NCI-H2227 treated with DMSO at 0.1 percent for 48 hours (cell line): ENCODE measurements around the gene FGF18.
"Not testable (repeated sequence)": the region's sequence is repeated elsewhere in the genome, so short reads cannot be mapped to it uniquely, and the experiment has no call there.

Experiments
- DNase-seq: peaks from one replicate; lab custom pipeline; 2025; lab: John Stamatoyannopoulos, UW

The FGF18 gene

GRCh38 chr5:171400169-171400568, 19.3 kb upstream of the FGF18 start:
- DNase-seq = no peak

DNA sequence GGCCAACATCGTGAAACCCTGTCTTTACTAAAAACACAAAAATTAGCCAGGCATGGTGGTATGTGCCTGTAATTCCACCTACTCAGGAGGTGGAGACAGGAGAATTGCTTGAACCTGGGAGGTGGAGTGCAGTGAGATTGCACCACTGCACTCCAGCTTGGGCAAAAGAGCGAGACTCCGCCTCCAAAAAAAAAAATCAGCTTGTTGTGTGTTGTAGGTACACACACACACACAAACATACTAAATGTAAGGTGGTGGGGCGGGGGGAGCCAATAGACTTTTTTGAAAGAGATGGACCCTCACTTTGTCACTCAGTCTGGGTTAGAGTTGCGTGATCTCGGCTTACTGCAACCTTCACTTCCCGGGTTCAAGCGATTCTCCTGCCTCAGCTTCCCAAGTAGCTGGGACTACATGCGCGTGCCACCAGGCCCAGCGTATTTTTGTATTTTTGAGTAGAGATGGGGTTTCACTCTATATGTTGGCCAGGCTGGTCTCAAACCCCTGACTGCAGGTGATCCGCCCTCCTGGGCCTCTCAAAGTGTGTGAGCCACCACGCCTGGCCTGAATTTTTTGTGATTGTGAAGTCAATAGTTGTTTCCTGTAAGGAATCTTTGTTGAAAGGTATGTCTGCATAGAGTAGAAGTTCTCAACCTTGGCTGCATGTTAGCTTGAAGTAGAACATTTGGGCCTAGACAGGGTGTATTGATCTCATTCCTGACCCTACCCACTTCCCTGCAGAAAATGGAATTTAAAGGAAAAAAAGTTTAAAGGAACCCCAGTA, 18.1 kb upstream of the FGF18 start:
- DNase-seq = no peak

DNA sequence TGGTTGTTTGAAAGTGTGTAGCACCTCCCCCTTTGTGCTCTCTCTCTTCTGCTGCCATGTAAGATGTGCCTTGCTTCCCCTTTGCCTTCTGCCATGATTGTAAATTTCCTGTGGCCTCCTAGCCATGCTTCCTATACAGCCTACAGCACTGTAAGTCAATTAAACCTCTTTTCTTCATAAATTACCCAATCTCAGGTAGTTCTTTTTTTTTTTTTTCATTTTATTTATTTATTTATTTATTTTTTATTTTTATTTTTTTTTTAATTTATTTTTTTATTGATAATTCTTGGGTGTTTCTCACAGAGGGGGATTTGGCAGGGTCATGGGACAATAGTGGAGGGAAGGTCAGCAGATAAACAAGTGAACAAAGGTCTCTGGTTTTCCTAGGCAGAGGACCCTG, 16.7 kb upstream of the FGF18 start:
- DNase-seq = not testable (repeated sequence)

DNA sequence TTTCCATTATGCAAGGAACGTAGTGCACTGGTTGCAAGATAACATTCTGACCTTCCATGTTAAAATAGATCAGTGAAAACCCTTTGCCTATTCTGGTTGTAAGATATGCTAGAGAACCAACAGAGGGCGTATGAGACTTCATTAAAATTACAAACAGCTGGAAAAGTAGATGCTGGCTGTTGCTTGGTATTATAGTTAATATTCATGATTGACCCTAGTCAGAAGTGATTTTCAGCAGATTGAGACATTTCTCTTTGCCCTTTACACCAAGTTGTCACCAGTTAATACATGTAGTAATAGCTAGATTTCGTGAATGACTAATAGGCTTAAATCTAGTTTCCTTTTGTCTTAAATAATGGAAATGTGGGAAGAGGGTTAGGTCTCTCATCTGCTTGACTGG, 13.8 kb upstream of the FGF18 start:
- DNase-seq = no peak

GRCh38 chr5:171407234-171407633, 12.2 kb upstream of the FGF18 start:
- no peak for DNase-seq

DNA sequence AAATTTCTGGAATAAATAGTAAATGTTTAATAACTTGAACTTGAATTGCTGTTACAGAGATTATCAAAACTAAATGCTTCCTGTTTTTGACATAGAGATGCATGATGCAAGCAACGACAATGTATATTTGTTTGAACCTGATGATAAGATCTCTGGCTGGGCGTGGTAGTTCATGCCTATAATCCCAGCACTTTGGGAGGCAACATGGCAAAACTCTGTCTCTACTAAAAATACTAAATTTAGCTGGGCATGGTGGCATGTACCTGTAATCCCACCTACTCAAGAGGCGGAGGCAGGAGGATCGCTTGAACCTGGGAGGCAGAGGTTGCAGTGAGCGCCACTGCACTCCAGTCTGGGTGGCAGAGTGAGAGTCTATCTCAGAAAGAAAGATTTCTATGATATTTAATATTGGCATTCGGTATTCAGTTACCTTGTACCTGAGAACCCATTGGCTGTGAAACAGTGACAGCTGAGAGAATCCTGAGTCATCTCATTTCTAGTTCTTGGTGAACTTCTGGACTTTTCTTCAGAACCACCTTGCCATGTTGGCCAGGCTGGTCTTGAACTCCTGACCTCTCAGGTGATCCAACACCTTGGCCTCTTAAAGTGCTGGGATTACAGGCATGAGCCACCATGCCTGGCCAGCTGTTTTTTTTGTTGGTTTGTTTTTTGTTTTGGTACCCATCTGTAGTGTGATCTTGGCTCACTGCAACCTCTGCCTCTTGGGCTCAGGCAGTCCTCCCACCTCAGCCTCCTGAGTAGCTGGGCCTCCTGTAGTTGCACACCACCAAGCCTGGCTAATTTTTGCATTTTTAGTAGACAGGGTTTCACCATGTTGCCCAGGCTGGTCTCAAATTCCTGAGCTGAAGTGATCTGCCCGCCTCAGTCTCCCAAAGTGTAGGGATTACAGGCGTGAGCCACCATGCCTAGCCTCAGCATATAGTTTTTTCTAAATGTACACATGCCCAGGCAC, 10.0 kb upstream of the FGF18 start:
- DNase-seq = no peak

GRCh38 chr5:171410181-171410580, 9.3 kb upstream of the FGF18 start:
- no peak for DNase-seq

- no peak for DNase-seq
Measured at GRCh38 chr5:171412186-171412585, 7.3 kb upstream of the FGF18 start.

DNA sequence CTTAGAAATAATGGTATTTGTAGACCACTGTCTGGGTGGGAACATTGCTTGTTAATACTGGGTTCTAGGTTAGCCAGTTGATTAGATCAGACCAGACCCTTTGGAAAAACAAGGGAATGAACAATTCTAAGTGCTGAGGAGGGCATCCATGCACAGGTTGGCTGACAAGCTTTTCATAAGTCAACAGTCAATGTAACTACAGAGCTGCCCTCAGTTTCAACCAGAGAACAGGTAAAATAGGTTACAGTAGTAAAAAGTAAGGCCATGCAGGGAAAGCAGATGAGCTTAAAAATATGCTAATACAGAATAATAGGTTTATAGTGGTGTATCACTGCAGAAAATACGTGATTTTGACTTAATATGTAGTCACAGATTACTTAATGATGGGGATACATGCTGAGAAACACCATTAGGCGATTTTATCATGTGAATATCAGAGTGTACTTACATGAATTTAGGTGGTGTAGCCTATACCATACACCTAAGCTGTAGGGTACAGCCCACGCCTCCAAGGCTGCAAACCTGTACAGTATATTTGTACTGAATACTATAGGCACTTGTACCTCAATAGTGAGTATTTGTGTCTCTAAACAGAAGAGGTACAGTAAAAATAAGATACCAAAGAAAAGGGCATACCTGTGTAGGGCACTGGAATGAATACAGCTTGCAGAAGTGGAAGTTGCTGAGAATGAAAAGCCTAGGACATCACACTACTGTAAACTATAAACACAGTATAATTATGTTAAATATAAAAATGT, 6.1 kb upstream of the FGF18 start:
- no peak for DNase-seq

DNA sequence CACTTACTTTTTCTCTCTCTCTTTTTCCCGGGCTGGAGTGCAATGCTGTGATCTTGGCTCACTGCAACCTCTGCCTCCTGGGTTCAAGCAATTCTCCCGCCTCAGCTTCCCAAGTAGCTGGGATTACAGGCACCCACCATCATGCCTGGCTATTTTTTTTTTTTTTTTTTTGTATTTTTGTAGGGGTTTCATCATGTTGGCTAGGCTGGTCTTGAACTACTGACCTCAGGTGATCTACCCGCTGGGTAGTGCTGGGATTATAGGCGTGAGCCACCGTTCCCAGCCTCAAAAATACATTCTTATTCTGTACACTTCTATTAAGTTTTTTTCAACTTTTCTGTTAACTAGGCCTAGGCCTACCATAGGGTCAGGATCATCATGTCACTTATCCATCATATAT, 5.5 kb upstream of the FGF18 start:
- DNase-seq = not testable (repeated sequence)

- no peak for DNase-seq
Measured at GRCh38 chr5:171415115-171415730, 4.2 kb upstream of the FGF18 start.

DNA sequence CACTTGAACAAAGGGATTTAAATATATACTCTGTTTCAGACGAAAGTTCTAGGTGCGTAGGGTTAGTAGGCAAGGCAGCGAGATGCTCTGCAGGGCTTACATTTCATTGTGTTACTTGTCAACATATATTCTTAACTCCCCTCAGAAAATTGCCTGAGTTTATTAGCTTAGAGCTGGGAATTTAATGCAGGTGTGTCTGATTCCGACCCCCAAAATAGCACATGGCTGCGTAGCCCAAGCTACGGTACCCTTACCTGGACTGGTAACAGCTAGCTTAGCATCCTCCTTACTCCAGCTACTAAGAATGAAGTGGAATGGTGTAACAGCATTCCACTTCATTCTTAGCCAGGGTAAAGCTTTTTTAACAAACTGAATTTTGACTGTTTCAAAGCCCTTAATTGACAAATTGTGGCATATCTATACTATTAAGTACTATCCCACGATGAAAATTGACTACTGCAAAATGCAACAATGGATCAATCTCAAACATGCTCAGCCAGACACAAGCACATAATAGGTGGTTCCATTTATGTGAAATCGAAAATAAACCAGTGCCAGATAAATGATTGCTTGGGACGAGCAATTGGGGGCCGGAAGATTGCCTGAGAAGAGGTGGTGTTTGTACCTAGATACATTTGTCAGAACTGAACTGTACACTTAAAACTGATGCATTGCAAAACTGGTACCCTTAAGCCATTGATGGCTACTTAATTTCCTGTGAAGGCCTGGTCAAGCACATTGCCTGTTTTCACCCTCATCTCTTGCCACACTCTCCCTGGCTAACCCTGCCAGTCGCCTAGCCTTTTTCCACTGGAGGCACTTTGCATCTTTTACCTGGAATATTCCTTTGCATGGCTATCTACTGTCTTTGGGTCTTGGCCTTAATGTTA, 3.0 kb upstream of the FGF18 start:
- DNase-seq = no peak

DNA sequence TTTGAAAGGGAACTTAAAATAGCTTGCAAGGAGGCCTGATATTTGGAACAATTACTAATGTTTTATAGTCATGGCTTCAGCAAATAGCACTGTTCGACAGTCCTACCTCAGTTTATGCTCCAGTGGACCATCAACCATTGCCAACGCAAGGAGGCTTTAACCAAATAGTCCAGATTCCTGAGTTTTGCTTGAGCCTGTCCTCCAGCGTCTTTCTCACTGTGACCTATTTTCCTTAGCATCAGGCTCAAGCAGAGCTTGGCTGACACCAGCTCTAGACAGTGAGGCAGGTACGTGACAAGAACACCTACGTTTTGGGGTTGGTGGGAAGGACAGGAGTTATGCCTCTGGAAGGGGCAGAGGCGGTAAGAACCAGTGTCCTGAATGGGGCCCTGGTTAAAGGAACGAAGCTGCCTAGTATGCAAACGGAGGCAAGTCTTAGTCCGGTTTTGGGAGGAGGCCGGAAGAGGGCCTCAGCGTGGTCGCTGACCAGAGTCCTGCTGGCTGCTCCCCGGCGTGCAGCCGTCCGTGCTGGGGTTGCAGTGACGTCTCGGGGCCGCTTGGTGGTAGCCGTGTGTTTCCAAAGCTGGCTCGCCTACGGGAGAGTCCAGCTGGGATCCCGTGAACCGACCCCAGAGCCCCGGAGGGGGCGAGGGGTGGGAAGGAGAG, 998 bp upstream of the FGF18 start:
- DNase-seq = peak; percentile 53

DNA sequence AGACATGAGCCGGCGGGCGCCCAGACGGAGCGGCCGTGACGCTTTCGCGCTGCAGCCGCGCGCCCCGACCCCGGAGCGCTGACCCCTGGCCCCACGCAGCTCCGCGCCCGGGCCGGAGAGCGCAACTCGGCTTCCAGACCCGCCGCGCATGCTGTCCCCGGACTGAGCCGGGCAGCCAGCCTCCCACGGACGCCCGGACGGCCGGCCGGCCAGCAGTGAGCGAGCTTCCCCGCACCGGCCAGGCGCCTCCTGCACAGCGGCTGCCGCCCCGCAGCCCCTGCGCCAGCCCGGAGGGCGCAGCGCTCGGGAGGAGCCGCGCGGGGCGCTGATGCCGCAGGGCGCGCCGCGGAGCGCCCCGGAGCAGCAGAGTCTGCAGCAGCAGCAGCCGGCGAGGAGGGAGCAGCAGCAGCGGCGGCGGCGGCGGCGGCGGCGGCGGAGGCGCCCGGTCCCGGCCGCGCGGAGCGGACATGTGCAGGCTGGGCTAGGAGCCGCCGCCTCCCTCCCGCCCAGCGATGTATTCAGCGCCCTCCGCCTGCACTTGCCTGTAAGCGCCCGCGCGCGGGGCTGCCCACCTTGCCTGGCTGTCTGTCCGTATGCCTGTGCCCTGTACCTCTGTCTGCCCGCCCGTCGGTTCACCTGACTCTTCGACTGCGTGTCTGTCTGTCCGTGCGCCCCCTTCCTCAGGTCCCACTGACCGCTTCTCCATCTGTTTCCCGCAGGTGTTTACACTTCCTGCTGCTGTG, 412 bp downstream of the FGF18 start:
- DNase-seq = no peak

DNA sequence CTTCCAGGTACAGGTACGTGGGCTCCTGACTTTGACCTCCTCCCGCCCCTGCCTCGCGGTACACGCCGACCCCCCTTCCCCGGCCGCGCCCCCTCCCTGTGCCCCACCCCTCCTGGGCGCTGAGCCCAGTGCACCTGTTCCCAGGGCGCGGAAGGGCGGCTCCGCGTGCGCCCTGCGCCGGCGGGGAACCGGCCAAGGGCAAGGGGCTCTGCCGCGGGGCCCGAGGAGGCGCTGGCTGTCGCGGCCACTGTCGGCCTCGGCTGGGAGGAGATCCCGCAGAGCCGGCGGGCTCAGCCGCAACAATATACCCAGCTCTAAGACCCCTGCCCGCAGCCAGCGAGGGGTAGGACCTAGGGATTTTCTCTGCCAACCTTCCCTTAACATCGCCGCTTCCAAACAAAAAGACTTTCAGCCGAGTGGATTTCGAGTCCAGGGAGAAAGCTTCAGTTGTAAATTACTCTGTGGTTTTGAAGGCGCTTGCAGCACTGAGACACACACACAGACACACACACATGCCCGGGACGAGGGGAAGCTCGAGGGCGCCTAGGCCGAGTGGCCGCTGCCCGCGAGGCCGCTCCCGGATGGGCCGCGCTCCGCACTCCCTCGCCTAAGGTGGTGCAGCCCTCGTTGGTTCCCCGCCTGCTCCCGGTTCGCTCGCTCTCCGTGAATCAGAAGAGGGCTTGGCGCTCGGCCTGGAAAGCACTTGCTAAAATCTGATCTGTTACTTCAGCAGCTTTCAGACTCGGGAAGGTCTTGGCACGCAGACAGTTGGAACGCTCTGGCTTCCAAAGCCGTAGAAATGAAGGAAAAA, 1.2 kb downstream of the FGF18 start:
- DNase-seq = no peak

- DNase-seq = no peak
Measured at GRCh38 chr5:171421331-171422262, 2.1 kb downstream of the FGF18 start.

DNA sequence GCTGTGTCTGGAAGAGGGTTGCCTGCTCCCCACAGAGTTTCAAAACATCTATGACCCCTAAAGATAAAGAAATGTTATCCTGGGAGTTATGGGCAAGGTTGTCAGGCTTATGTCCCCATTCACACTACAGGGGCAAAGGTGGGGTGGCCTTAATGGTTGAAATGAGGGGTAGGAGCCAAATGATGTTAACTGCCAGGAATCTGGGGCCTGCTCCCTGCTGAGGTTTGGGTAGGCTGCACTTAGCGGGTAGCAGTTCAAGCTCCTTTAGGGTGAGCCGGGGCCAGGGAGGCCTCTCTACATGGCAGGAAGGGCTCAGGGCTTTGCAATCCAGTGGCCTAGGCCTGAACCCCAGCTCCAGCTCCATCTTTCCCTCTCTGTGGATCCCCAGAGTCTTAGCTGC, 3.0 kb downstream of the FGF18 start:
- no peak for DNase-seq
